H1 (cell line): ENCODE data around the gene KRTAP10-12. TPM values are rescaled to one million over a fixed set of nuclear protein-coding genes. Genes with fewer than 3 reads are reported as not detected.

ENCODE experiments used
- ASH2L ChIP-seq: fragments of 200-600, 300-600 bp; sonication (generic); IDR thresholded peaks from one replicate; pipeline ENCODE4 v1.7.1; 2017; ENCODE audit warnings: low read length
- CEBPB ChIP-seq: IDR thresholded peaks from 2 replicates; pipeline ENCODE4 v1.6.1; 2012; ENCODE audit warnings: low read depth, low read length
- CHD7 ChIP-seq: fragments of 300-600 bp; sonication (generic); IDR thresholded peaks from 2 replicates; pipeline ENCODE4 v1.7.1; 2012; ENCODE audit warnings: low read length, moderate library complexity, mild to moderate bottlenecking, inconsistent platforms; ENCODE audit not compliant: insufficient replicate concordance
- EGR1 ChIP-seq: IDR thresholded peaks from 2 replicates; pipeline ENCODE4 v1.6.1; 2011; ENCODE audit warnings: low read depth, low read length, borderline replicate concordance
- KDM1A ChIP-seq: fragments of 200-600, 300-600 bp; sonication (generic); IDR thresholded peaks from 2 replicates; pipeline ENCODE4 v1.7.1; 2016; ENCODE audit warnings: mild to moderate bottlenecking, low read length, borderline replicate concordance
- MAFK ChIP-seq: IDR thresholded peaks from 2 replicates; pipeline ENCODE4 v1.6.1; 2012; ENCODE audit warnings: low read depth, mild to moderate bottlenecking, improper control_type of control experiment, low read length
- MAX ChIP-seq: IDR thresholded peaks from 2 replicates; pipeline ENCODE4 v1.6.1; 2012; ENCODE audit warnings: inconsistent platforms
- NRF1 ChIP-seq: IDR thresholded peaks from 2 replicates; pipeline ENCODE4 v1.6.1; 2011; ENCODE audit warnings: mild to moderate bottlenecking, low read depth, low read length, improper control_type of control experiment
- POU5F1 ChIP-seq: IDR thresholded peaks from 2 replicates; pipeline ENCODE4 v1.6.1; 2011; ENCODE audit warnings: low read depth, mild to moderate bottlenecking, low read length, moderate library complexity
- RNF2 ChIP-seq: fragments of 200-900, 300-1000 bp; sonication (generic); IDR thresholded peaks from 2 replicates; pipeline ENCODE4 v1.7.1; 2016; ENCODE audit warnings: borderline replicate concordance, low read depth, mild to moderate bottlenecking, antibody characterized with exemption, low read length; ENCODE audit not compliant: poor library complexity, severe bottlenecking; ENCODE audit errors: missing control alignments
- SAP30 ChIP-seq: fragments of 300-600 bp; sonication (generic); IDR thresholded peaks from 2 replicates; pipeline ENCODE4 v1.7.1; 2012; ENCODE audit warnings: low read length, moderate library complexity, mild to moderate bottlenecking, inconsistent platforms; ENCODE audit not compliant: insufficient read depth, insufficient replicate concordance
- TAF7 ChIP-seq: optimal IDR thresholded peaks from 2 replicates; pipeline ENCODE3; 2011; ENCODE audit warnings: low read depth, mild to moderate bottlenecking, inconsistent platforms, low read length, moderate library complexity, borderline replicate concordance
- polyA plus RNA-seq, 7 experiments: library from polyadenylated mRNA; depleted of rRNA in 3 of 7; stranded (reverse) in 5 of 7; unstranded in 2 of 7; fragments of >200 nt in 5 of 7; fragments of 200-250 nt in 2 of 7; gene quantifications; 1 replicate in 5 of 7; 2 replicates in 1 of 7; 4 replicates in 1 of 7; pipeline versions ENCODE4 v1.2.1 to v1.2.3, GENCODE V29; 2011 to 2013; ENCODE audit warnings: missing spikeins in 2 of 7, mixed read lengths in 2 of 7
- total RNA-seq: library from RNA; stranded (reverse); fragmentation: NEBNext Ultra II Directional; extraction: Animal tissue kit (Norgen Biotek cat#: 25700); gene quantifications from 2 replicates; pipeline ENCODE4 v1.2.1, GENCODE V29; 2021

Gene KRTAP10-12
- total and polyA plus RNA-seq, 2 of the 8 experiments (the other 6 are each of a cell fraction or from before 2014, with no cell fraction given), result not detected

GRCh38 chr21:44724196-44724595 lies 27.2 kb downstream of the KRTAP10-12 start (continued):
- TF ChIP-seq CHD7 (no peak), CEBPB (no peak), KDM1A (no peak), MAFK (no peak), NRF1 (no peak), EGR1 (no peak), ASH2L (no peak), POU5F1 (no peak), RNF2 (no peak), TAF7 (no peak), SAP30 (no peak), MAX (no peak)
